H1 (cell line): ENCODE results near the gene ARNT2.

Experiments
- ATF2 ChIP-seq: IDR thresholded peaks from 2 replicates; pipeline ENCODE4 v1.6.1; 2012; ENCODE audit warnings: low read length, inconsistent platforms
- CHD1 ChIP-seq: IDR thresholded peaks from 2 replicates; pipeline ENCODE4 v1.6.1; 2012; ENCODE audit warnings: low read depth, low read length, improper control_type of control experiment
- CTCF ChIP-seq, 3 experiments: IDR thresholded peaks; 1 replicate in 2 of 3; 2 replicates in 1 of 3; pipeline versions ENCODE4 v1.5.1 to v1.6.1; 2011; ENCODE audit warnings: low read length in 3 of 3, mild to moderate bottlenecking in 3 of 3, inconsistent platforms in 2 of 3, low read depth in 1 of 3, moderate library complexity in 1 of 3; ENCODE audit not compliant: insufficient read depth in 1 of 3; ENCODE audit errors: control extremely low read depth in 1 of 3
- EP300 ChIP-seq, 2 experiments: IDR thresholded peaks; 1 replicate in 1 of 2; 2 replicates in 1 of 2; pipeline ENCODE4 v1.6.1; 2011 to 2012; ENCODE audit warnings: low read depth in 2 of 2, low read length in 2 of 2, mild to moderate bottlenecking in 2 of 2, borderline replicate concordance in 1 of 2, inconsistent platforms in 1 of 2, moderate library complexity in 1 of 2
- SP1 ChIP-seq: IDR thresholded peaks from 2 replicates; pipeline ENCODE4 v1.6.1; 2011; ENCODE audit warnings: low read depth, low read length

GRCh38 chr15:80559761-80560160, 155.6 kb downstream of the ARNT2 start:
- TF ChIP-seq CHD1: no peak
- no peak for TF ChIP-seq EP300 (IDR thresholded peaks at IDR 0.05; ENCODE audit: borderline replicate concordance in 1 of 2, low read depth in 2 of 2, low read length in 2 of 2)
- TF ChIP-seq CTCF (IDR thresholded peaks at IDR 0.05; ENCODE audit: control extremely low read depth in 1 of 3, insufficient read depth in 1 of 3, low read depth in 1 of 3, low read length in 3 of 3): no peak
- no peak for TF ChIP-seq SP1
- no peak for TF ChIP-seq ATF2
